SK-N-SH treated with all-trans-retinoic acid at 6 μM for 48 hours (cell line): Measurements from ENCODE around the gene PIR.

Source experiments
- ATAC-seq: fragments of 200-7000 bp; cut with Tn5 transposase; 3 replicates; pipeline ENCODE4 v1.9.1; 2020; ENCODE audit warnings: mild to moderate bottlenecking, moderate library complexity
- ARNTL ChIP-seq: fragments of 450-650 bp; formaldehyde crosslinking; IDR thresholded peaks from 2 replicates; pipeline ENCODE4 v1.5.0; 2020; ENCODE audit warnings: low read depth, mild to moderate bottlenecking, moderate library complexity, borderline replicate concordance
- BACH2 ChIP-seq: fragments of 250-450 bp; sonication (Bioruptor Pico); IDR thresholded peaks from 2 replicates; pipeline ENCODE4 v1.9.0; 2021; ENCODE audit warnings: mild to moderate bottlenecking, borderline replicate concordance
- CSDC2 ChIP-seq: fragments of 250-450 bp; sonication (Bioruptor Pico); IDR thresholded peaks from 2 replicates; pipeline ENCODE4 v1.5.0; 2020; ENCODE audit warnings: mild to moderate bottlenecking, moderate library complexity
- ESRRG ChIP-seq: fragments of 250-450 bp; sonication (Bioruptor Pico); IDR thresholded peaks from 2 replicates; pipeline ENCODE4 v1.6.1; 2021; ENCODE audit warnings: mild to moderate bottlenecking
- GLIS3 ChIP-seq: fragments of 250-450 bp; sonication (Bioruptor Pico); IDR thresholded peaks from 2 replicates; pipeline ENCODE4 v1.5.0; 2020; ENCODE audit warnings: mild to moderate bottlenecking, moderate library complexity
- ISL1 ChIP-seq: fragments of 250-450 bp; sonication (Bioruptor Pico); IDR thresholded peaks from 2 replicates; pipeline ENCODE4 v2.1.2; 2022; ENCODE audit warnings: mild to moderate bottlenecking, moderate library complexity
- POU6F1 ChIP-seq: fragments of 250-450 bp; sonication (Bioruptor Pico); IDR thresholded peaks from 2 replicates; pipeline ENCODE4 v1.8.0; 2021; ENCODE audit warnings: low read depth, mild to moderate bottlenecking, moderate library complexity, borderline replicate concordance
- PPARA ChIP-seq: fragments of 250-450 bp; sonication (Bioruptor Pico); IDR thresholded peaks from 2 replicates; pipeline ENCODE4 v1.5.0; 2020; ENCODE audit warnings: mild to moderate bottlenecking, borderline replicate concordance
- RARB ChIP-seq: fragments of 250-450 bp; sonication (Bioruptor Pico); IDR thresholded peaks from 2 replicates; pipeline ENCODE4 v1.8.0; 2021; ENCODE audit warnings: mild to moderate bottlenecking, moderate library complexity
- SNAI2 ChIP-seq: fragments of 250-450 bp; sonication (Bioruptor Pico); IDR thresholded peaks from 2 replicates; pipeline ENCODE4 v1.5.0; 2020; ENCODE audit warnings: mild to moderate bottlenecking, moderate library complexity
- TCF4 ChIP-seq: fragments of 250-450 bp; sonication (Bioruptor Pico); IDR thresholded peaks from 2 replicates; pipeline ENCODE4 v1.8.0; 2021; ENCODE audit warnings: mild to moderate bottlenecking, moderate library complexity, borderline replicate concordance
- TOX ChIP-seq: fragments of 250-450 bp; sonication (Bioruptor Pico); IDR thresholded peaks from 2 replicates; pipeline ENCODE4 v1.8.0; 2021; ENCODE audit warnings: mild to moderate bottlenecking, moderate library complexity, borderline replicate concordance
- TSHZ2 ChIP-seq: fragments of 250-450 bp; sonication (Bioruptor Pico); IDR thresholded peaks from 2 replicates; pipeline ENCODE4 v1.5.0; 2020; ENCODE audit warnings: mild to moderate bottlenecking, moderate library complexity
- ZC3H10 ChIP-seq: fragments of 250-450 bp; sonication (Bioruptor Pico); IDR thresholded peaks from 2 replicates; pipeline ENCODE4 v1.5.1; 2021; ENCODE audit warnings: mild to moderate bottlenecking, moderate library complexity
- ZFP3 ChIP-seq: fragments of 250-450 bp; sonication (Bioruptor Pico); IDR thresholded peaks from 2 replicates; pipeline ENCODE4 v1.5.0; 2020; ENCODE audit warnings: mild to moderate bottlenecking, moderate library complexity
- ZFP30 ChIP-seq: fragments of 450-650 bp; formaldehyde crosslinking; IDR thresholded peaks from 2 replicates; pipeline ENCODE4 v1.5.0; 2022; ENCODE audit warnings: mild to moderate bottlenecking, moderate library complexity
- ZNF565 ChIP-seq: fragments of 450-650 bp; formaldehyde crosslinking; conservative IDR thresholded peaks from 2 replicates; pipeline ENCODE4 v1.5.0; 2020; ENCODE audit warnings: low read depth, mild to moderate bottlenecking, moderate library complexity
- ZNF70 ChIP-seq: fragments of 450-650 bp; formaldehyde crosslinking; IDR thresholded peaks from 2 replicates; pipeline ENCODE4 v1.5.0; 2020; ENCODE audit warnings: mild to moderate bottlenecking, moderate library complexity
- ZNF8 ChIP-seq: fragments of 450-650 bp; formaldehyde crosslinking; IDR thresholded peaks from 2 replicates; pipeline ENCODE4 v1.5.0; 2020; ENCODE audit warnings: mild to moderate bottlenecking, moderate library complexity
- TF ChIP-seq, protein P1 (sequence below): fragments of 250-450 bp; sonication (Bioruptor Pico); IDR thresholded peaks from 2 replicates; pipeline ENCODE4 v1.8.0; 2020; ENCODE audit warnings: mild to moderate bottlenecking, moderate library complexity, borderline replicate concordance
- TF ChIP-seq, protein P2 (sequence below): fragments of 250-450 bp; sonication (Bioruptor Pico); IDR thresholded peaks from 2 replicates; pipeline ENCODE4 v1.5.1; 2021; ENCODE audit warnings: mild to moderate bottlenecking, moderate library complexity

PIR gene

GRCh38 chrX:15366506-15367352 lies 126.4 kb downstream of the PIR start (continued):
- TF ChIP-seq, protein P1, sequence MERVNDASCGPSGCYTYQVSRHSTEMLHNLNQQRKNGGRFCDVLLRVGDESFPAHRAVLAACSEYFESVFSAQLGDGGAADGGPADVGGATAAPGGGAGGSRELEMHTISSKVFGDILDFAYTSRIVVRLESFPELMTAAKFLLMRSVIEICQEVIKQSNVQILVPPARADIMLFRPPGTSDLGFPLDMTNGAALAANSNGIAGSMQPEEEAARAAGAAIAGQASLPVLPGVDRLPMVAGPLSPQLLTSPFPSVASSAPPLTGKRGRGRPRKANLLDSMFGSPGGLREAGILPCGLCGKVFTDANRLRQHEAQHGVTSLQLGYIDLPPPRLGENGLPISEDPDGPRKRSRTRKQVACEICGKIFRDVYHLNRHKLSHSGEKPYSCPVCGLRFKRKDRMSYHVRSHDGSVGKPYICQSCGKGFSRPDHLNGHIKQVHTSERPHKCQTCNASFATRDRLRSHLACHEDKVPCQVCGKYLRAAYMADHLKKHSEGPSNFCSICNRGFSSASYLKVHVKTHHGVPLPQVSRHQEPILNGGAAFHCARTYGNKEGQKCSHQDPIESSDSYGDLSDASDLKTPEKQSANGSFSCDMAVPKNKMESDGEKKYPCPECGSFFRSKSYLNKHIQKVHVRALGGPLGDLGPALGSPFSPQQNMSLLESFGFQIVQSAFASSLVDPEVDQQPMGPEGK: no peak

DNA sequence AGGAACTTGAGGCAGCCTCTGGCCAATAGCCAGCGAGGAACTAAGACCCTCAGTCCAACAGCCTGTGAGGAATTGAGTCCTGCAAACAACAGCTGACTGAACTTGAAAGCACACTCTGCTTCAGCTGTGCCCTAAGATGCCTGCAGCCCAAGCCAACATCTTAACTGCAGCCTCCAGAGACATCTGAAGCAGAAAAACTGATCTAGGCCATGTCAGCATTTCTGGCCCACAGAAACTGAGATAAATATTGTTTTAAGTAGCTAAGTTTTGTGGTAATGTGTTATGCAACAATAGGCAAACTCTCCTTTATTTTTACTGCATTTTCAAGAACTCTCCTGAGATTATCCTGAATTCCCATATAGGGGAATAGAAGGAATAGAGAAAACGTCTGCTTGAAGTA lies 133.4 kb downstream of the PIR start:
- no peak for ATAC-seq
- no peak for TF ChIP-seq ZNF565 (CRISPR knock-in tag)
- no peak for TF ChIP-seq CSDC2 (CRISPR knock-in tag)
- no peak for TF ChIP-seq GLIS3 (CRISPR knock-in tag)
- TF ChIP-seq RARB (CRISPR knock-in tag): no peak
- TF ChIP-seq TCF4: no peak
- TF ChIP-seq TSHZ2 (CRISPR knock-in tag): no peak
- TF ChIP-seq, protein P2, sequence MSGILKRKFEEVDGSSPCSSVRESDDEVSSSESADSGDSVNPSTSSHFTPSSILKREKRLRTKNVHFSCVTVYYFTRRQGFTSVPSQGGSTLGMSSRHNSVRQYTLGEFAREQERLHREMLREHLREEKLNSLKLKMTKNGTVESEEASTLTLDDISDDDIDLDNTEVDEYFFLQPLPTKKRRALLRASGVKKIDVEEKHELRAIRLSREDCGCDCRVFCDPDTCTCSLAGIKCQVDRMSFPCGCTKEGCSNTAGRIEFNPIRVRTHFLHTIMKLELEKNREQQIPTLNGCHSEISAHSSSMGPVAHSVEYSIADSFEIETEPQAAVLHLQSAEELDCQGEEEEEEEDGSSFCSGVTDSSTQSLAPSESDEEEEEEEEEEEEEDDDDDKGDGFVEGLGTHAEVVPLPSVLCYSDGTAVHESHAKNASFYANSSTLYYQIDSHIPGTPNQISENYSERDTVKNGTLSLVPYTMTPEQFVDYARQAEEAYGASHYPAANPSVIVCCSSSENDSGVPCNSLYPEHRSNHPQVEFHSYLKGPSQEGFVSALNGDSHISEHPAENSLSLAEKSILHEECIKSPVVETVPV (CRISPR knock-in tag): no peak
- TF ChIP-seq ZC3H10 (CRISPR knock-in tag): no peak
- no peak for TF ChIP-seq ESRRG (CRISPR knock-in tag)
- TF ChIP-seq SNAI2: no peak
- TF ChIP-seq PPARA (CRISPR knock-in tag): no peak
- TF ChIP-seq BACH2: no peak
- TF ChIP-seq POU6F1 (CRISPR knock-in tag): no peak
- TF ChIP-seq ZNF70: no peak
- TF ChIP-seq, protein P1: no peak
- no peak for TF ChIP-seq ZFP30 (CRISPR knock-in tag)
- no peak for TF ChIP-seq ZNF8
- no peak for TF ChIP-seq TOX (CRISPR knock-in tag)
- TF ChIP-seq ARNTL (CRISPR knock-in tag): no peak
- no peak for TF ChIP-seq ZFP3 (CRISPR knock-in tag)

DNA sequence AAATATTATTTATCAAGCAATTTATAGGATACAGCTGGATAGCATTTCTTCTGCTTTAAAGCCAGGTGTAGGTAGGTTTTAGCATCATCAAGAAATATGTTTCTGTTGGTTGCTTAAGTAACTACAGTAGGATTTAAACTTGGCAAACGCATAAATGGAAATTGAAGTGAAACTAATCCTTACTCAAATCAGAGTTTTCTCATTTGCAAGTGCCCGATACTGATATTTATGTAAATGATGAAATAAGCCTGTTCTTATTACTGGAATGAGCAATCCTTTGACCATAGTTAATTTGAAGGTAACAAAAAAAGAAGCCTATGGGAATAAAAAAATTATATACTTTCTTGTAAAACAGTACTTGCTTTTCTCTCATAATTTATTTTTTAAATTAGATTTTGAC lies 134.6 kb downstream of the PIR start:
- no peak for ATAC-seq
- TF ChIP-seq CSDC2 (CRISPR knock-in tag): no peak
- no peak for TF ChIP-seq ISL1 (CRISPR knock-in tag)
- TF ChIP-seq ZFP3 (CRISPR knock-in tag): no peak
- TF ChIP-seq ZNF70: no peak
- no peak for TF ChIP-seq ZNF565 (CRISPR knock-in tag)
